LHCN-M2 (cell line): Measurements from ENCODE around the gene NRAS. TPM values are rescaled to one million over a fixed set of nuclear protein-coding genes. Genes with fewer than 3 reads are reported as not detected.

ENCODE experiments used
- DNase-seq: peaks from one replicate; pipeline ENCODE4 v3.0.0-alpha.2; 2012; ENCODE audit warnings: low read depth
- total RNA-seq: library from RNA; depleted of rRNA; stranded (reverse); fragments of >200 nt; gene quantifications from 2 replicates; pipeline ENCODE4 v1.2.3, GENCODE V29; 2014; rRNA removed

The NRAS gene
- total RNA-seq, 1 experiment from 2014 or later, result 72.8 TPM

GRCh38 chr1:114685851-114686250 is 30.7 kb downstream of the NRAS start:
- no peak for DNase-seq

GRCh38 chr1:114677691-114678090 is 38.9 kb downstream of the NRAS start:
- no peak for DNase-seq

GRCh38 chr1:114676115-114676514 is 40.5 kb downstream of the NRAS start:
- no peak for DNase-seq

DNA sequence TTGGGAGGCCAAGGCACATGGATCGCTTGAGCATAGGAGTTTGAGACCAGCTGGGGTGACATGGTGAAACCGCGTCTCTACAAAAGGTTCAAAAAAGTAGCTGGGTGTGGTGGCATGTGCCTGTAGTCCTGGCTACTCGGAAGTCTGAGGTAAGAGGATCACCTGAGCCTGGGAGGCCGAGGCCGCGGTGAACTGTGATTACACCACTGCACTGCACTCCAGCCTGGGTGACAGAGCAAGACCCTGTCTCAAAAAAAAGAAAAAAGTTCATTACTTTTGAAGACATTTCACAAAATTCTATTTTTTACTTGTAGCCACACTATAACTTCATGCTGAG is 44.7 kb downstream of the NRAS start:
- no peak for DNase-seq

DNA sequence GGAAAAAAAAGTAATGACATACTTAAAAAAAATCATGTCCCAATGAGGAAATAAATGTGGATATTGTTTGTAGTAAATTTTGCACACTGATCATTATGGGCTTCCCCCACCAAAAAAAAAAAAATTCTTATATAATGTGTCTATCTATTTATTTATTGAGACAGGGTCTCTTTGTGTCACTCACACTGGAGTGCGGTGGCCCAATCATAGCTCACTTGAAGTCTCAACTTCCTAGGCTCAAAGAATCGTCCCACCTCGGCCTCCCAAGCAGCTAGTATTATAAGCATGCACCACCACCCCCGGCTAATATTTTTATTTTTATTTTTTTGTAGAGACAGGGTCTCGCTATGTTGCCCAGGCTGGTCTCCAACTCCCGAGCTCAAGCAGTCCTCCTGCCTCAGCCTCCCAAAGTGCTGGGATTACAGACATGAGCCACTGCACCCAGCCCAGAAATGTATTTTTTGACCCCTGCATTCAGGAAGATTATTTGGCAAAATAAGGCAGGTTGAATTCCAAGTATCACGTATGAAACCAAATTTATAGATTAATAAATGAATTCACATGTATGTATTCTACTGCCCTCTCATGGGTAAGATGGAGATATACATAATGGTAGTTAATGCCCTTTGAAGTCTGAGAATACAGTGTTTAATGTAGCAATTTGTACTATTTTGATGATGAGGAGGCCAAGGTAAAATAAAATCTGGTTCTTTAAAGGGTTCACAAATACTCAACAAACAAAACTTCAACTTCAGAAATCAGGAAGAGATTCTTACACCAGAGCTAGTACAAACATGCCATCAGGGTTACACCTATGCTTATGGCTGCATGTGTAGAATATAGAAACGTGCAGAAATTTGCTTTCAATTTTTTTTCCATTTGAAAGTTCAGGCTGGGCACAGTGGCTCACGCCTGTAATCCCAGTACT is 45.3 kb downstream of the NRAS start:
- peak; percentile 15 for DNase-seq

DNA sequence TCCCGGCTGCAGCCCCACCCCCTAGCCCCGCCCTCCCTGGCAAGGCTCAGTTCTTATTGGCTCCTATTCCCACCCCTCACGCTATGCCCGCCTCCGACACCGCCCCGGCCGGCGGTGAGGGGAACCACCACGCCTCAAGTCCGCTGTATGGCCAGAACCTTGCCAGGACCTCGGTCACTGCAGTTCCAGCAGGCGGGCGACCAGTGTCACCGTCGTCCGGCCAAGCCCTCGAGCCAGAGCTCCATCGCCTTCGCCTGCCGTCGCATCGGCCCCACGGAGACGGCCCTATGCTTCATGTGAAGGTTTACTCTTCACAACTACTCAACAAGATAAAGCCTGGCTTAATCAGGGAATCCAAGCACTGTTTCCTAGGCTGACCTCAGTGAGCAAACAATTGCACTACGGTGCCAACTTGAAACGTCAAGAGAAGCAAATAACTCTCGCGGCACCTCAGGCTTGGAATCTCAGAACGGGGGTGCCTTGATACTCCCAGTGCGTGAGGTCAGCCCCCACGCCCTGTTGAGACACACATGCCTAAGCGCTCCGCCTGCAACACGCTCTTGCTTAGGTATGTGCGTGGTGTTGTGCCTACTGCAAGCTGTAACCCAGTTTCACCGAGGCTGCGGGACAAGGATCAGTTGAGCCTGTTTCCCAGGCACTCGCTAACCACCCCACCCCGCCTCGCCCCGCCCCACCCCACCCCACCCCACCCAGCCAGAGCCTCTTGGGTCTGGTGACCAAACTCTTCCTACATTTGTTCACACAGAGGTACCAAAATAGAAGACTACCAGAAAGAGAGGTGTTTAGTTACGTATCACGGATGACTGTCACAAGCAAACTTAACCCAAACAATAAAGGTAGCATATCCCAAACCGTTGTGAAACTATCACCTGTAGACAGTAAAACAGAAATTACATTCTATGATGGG is 46.2 kb downstream of the NRAS start:
- DNase-seq, result peak; percentile 86

GRCh38 chr1:114669562-114670082 is 46.9 kb downstream of the NRAS start, which contains the start of gene DENND2C:
Gene DENND2C, minus strand, starts transcription at chr1:114670049. Its CDS starts 44,065 bp downstream, at chr1:114625984.
- no peak for DNase-seq

- peak; percentile 58 for DNase-seq
Measured at GRCh38 chr1:114668784-114669561, 47.6 kb downstream of the NRAS start.

GRCh38 chr1:114668373-114668772 is 48.2 kb downstream of the NRAS start:
- DNase-seq, result no peak

- no peak for DNase-seq
Measured at GRCh38 chr1:114666954-114667353, 49.6 kb downstream of the NRAS start.

- DNase-seq, result no peak
Measured at GRCh38 chr1:114660238-114660637, 56.3 kb downstream of the NRAS start.

Other genes starting within 250 kb of the NRAS start
- 24.9 and 31.9 TPM in 2 replicates for gene TRIM33, start 205.6 kb downstream of the NRAS start, total RNA-seq
- 60.9 and 62.6 TPM in 2 replicates for gene BCAS2, start 135.2 kb downstream of the NRAS start, total RNA-seq
- gene DENND2C, start 46.7 kb downstream of the NRAS start, total RNA-seq, result 4.1 and 4.6 TPM in 2 replicates
- gene AMPD1, start 21.2 kb downstream of the NRAS start, total RNA-seq, result 0.11 TPM in 1 of 2 replicates, not detected in the other
- gene CSDE1, start 41.2 kb upstream of the NRAS start, total RNA-seq, result 627 and 733 TPM in 2 replicates
- 31.0 and 34.4 TPM in 2 replicates for gene SIKE1, start 63.9 kb upstream of the NRAS start, total RNA-seq
- not detected in 2 replicates for gene SYCP1, start 138.1 kb upstream of the NRAS start, total RNA-seq